ENCODE data around the gene PRDM16.

- TF ChIP-seq, protein P1, sequence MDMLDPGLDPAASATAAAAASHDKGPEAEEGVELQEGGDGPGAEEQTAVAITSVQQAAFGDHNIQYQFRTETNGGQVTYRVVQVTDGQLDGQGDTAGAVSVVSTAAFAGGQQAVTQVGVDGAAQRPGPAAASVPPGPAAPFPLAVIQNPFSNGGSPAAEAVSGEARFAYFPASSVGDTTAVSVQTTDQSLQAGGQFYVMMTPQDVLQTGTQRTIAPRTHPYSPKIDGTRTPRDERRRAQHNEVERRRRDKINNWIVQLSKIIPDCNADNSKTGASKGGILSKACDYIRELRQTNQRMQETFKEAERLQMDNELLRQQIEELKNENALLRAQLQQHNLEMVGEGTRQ (CRISPR knock-in tag; IDR thresholded peaks at IDR 0.05), result no peak
- TF ChIP-seq, protein P2, sequence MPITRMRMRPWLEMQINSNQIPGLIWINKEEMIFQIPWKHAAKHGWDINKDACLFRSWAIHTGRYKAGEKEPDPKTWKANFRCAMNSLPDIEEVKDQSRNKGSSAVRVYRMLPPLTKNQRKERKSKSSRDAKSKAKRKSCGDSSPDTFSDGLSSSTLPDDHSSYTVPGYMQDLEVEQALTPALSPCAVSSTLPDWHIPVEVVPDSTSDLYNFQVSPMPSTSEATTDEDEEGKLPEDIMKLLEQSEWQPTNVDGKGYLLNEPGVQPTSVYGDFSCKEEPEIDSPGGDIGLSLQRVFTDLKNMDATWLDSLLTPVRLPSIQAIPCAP (CRISPR knock-in tag; IDR thresholded peaks at IDR 0.05), result no peak
- TF ChIP-seq, protein P3, sequence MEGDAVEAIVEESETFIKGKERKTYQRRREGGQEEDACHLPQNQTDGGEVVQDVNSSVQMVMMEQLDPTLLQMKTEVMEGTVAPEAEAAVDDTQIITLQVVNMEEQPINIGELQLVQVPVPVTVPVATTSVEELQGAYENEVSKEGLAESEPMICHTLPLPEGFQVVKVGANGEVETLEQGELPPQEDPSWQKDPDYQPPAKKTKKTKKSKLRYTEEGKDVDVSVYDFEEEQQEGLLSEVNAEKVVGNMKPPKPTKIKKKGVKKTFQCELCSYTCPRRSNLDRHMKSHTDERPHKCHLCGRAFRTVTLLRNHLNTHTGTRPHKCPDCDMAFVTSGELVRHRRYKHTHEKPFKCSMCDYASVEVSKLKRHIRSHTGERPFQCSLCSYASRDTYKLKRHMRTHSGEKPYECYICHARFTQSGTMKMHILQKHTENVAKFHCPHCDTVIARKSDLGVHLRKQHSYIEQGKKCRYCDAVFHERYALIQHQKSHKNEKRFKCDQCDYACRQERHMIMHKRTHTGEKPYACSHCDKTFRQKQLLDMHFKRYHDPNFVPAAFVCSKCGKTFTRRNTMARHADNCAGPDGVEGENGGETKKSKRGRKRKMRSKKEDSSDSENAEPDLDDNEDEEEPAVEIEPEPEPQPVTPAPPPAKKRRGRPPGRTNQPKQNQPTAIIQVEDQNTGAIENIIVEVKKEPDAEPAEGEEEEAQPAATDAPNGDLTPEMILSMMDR (IDR thresholded peaks at IDR 0.05), result no peak
- TF ChIP-seq FOXP1 (CRISPR knock-in tag; IDR thresholded peaks at IDR 0.05; ENCODE audit: borderline replicate concordance) (no peak), NR2C2 (CRISPR knock-in tag; IDR thresholded peaks at IDR 0.05) (no peak), FOXJ3 (CRISPR knock-in tag; IDR thresholded peaks at IDR 0.05; ENCODE audit: borderline replicate concordance) (no peak), ZNF396 (CRISPR knock-in tag; IDR thresholded peaks at IDR 0.05; ENCODE audit: borderline replicate concordance) (no peak), SP1 (CRISPR knock-in tag; conservative IDR thresholded peaks at IDR 0.05) (no peak)
- TF ChIP-seq, protein P4, sequence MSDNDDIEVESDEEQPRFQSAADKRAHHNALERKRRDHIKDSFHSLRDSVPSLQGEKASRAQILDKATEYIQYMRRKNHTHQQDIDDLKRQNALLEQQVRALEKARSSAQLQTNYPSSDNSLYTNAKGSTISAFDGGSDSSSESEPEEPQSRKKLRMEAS (CRISPR knock-in tag; IDR thresholded peaks at IDR 0.05), result no peak
These were observed 295.5 kb downstream of the PRDM16 start for GRCh38 chr1:3364551-3364950.
